GM21529 (cell line): ENCODE data around the gene NUDT7.

Source experiments
- ATAC-seq: cut with Tn5 transposase; IDR thresholded peaks from one replicate; pipeline ENCODE4 v1.9.1; 2021; ENCODE audit not compliant: unreplicated experiment

NUDT7 gene

DNA sequence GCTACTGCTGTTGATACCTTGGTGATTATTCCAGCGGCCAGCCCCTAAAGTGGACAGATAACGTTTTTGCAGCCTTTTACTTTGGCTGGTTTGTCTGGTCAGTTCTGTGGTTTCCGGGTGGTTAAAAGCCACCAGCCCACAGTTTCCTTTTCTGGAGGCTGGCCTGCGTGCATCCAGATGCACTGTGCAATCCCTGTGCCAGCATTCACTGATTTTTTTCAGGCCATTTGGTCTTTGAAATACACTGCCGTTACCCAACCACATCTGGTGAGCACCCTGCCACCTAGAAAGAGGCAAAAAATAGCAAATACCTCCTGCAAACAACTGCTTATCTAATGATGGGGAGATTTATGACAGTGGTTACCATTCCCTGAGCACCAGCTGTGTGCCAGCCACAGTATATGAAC, 797 bp downstream of the NUDT7 start:
- ATAC-seq, result peak; percentile 16

GRCh38 chr16:77724174-77724573, 1.9 kb downstream of the NUDT7 start:
- ATAC-seq, result no peak

GRCh38 chr16:77729951-77730350, 7.6 kb downstream of the NUDT7 start:
- no peak for ATAC-seq

DNA sequence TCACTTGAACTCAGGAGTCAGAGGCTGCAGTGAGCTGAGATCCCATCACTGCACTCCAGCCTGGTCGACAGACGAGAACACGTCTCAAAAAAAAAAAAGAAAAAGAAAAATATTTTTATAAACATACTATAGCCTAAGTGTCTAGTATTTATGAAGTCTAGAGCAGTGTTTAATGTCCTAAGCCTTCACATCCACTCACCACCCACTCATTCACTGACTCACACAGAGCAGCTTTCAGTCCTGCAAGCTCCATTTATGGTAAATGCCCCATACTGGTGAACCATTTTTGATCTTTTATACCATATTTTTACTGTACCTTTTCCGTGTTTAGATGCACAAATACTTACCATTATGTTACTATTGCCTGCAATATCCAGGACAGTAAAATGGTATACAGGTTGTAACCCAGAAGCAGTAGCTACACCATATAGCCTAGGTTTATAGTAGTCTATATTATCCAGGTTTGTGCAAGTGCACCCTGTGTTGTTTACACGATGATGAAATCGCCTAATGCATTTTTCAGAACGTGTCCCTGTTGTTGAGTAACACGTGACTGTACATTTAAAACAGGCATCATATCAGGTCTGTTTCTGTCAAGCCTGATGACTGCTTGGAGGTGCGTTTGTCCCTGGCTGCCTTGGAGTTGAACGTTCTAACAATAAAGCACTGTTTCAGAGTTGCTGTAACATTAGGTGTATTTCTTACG, 10.1 kb downstream of the NUDT7 start:
- ATAC-seq, result no peak

DNA sequence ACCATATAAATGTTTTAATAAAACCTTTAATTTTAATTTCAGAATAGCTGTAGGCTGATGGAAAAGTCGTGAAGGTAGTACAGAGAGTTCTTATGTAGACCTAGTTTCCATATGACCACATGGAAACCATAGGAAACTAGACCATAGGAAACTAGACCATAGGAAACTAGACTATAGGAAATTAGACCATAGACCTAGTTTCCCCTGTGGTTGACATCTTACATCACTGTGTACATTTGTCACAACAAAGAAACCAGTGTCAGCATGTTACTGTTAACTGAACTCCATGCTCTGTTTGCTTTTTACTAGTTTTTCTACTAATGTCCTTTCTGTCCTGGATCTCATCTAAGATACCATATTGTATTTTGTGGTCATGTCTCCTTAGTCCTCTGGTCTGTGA, 14.6 kb downstream of the NUDT7 start:
- ATAC-seq, result peak; percentile 88

- ATAC-seq, result no peak
Observed at GRCh38 chr16:77738706-77739558, 16.6 kb downstream of the NUDT7 start.

- no peak for ATAC-seq
Observed at GRCh38 chr16:77739559-77739892, 17.2 kb downstream of the NUDT7 start.

DNA sequence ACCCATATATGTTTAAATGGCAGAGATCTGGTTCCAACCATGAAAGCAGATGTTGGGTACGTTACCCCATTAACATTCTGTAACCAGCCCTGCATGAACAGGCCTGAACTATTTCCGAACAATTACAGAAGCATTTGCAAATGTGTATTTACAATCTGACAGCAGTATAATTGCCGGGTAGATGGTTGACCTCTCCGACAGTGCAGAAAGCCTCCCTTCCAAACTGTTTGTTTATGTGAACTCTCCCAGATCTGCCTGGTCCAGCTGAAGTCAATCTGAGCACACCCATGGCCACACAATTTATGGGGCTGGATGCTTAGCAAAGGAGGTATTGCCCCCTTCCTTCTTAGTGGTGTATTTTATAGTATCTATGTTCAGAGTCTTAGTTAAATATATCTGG, 21.8 kb downstream of the NUDT7 start:
- no peak for ATAC-seq

GRCh38 chr16:77745972-77746371, 23.7 kb downstream of the NUDT7 start:
- ATAC-seq, result no peak

GRCh38 chr16:77748421-77749005, 26.2 kb downstream of the NUDT7 start:
- no peak for ATAC-seq

DNA sequence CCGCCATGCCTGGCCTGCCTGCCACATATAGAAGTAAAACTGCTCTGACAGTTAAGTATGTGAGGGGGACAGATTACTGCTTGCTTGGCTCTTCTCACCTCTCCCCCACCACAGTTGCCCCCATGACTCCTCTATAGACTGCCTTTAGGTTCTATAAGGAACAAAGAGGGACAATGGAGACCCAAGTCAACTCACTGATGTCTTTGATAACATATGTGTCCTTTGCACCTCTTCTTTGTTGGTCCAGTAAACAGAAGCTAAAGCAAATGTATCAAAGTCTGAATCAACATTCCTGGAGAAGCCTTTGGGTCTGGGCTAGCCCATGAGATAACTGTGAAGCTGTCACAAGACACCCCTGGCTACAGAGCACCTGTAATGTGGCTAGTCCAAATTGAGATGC, 27.1 kb downstream of the NUDT7 start:
- no peak for ATAC-seq

DNA sequence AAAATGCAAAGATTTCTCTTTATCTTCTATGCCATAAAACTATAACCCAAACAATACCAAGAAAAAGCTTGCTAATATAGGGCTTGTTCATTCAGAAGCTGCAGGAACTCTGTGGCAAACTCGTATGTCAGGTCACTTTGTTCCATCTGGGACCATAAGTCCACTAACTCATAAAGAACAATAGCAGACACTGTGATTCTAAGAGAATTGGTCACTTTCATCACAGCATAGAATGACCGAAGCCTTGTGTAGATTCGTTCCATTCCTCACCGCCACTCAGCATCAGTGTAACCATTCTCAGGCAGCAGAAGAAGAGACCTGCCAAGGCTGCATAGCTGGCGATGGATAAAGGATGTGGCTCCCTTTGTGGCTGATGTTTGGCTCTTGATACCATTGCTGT, 35.7 kb downstream of the NUDT7 start:
- no peak for ATAC-seq

GRCh38 chr16:77758508-77758907, 36.2 kb downstream of the NUDT7 start:
- ATAC-seq, result no peak

DNA sequence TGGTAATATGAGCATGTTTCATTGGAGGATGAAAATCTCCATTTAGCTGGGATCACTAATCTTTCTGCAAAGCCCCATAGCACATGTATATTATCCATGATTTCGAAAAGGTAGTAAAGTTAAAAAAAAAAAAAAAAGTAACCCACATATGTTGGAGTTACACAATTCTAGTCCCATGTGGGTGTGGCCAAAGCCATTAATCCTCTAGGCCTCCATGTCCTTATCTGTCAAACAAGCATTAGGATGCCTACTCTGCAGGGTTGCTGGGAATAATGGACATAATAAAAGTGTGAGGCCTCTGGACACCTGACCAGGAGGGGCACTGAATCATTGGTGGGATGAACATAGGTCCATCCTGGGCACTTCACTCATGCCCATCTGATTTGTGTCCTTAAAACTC, 36.9 kb downstream of the NUDT7 start:
- ATAC-seq, result no peak

DNA sequence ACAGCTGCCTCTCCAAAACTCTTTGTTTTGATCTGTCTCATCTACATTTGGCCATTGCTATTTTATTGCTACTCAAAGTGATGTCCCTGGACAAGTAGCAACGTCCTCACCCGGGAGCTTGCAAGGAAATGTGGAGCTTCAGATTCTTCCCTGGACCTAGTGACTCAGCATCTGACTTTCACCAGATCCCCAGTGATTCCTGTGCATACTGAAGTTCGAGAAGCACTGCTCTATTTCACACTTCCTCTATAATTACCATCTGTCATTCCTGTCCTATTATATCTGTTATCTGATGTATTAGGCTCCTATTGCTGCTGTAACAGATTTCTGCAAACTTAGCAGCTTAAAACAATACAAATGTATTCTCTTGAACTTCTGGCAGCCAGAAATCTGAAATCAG, 37.5 kb downstream of the NUDT7 start:
- ATAC-seq, result no peak

DNA sequence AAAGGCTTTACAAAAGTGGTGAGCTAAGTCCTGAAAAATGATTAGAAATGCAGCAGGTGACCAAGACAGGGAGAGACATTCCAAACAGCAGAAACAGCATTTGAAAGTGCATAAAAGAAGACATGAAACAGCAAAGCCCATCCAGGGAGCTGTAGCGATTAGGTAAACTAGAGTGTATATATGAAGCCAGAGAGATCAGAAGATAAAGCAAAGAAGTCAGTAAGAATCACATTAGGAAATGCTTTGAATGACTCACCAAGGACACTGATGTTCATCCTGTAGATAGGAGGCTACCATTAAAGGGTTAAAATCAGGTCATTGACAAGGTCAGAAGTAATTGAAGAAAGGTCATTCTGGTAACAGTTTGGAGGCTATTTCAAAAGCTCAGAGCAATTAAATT, 38.5 kb downstream of the NUDT7 start:
- no peak for ATAC-seq

DNA sequence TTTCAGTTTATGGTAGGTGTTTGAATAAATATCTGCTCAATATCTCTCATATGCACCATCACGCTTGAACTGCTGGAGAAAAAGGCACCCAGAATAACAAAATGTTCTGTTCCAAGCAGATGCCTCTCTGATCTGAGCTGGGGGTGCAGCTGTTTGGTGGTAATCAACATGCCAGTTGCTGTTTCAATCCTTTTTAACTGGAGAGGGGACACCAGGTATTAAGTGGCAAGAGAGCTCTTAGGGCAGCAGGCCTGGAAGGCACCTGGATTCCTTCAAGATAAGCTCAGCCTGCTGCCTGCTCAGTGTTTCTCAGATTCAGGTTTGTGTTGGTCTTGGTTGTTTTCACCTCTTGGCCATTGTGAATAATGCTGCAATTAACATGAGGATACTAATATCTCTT, 38.9 kb downstream of the NUDT7 start:
- no peak for ATAC-seq

DNA sequence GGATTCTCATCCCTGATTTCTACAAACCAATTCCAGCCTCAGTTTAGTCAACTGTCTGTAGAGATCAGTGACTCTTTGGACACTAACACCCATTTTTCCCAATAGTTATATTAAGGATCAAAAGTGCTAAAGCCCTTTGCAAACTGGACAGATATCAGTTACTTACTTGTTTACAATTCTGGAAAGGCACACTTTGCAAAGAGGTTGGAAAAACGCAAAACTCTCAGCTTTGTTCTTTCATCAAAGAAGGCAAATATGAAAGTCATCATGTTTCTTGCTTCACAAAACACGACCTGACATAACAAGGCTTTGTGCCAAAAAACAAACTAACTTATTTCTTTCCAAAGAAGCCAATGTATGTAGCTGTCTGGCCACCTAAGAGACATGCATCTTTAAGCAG, 39.9 kb downstream of the NUDT7 start:
- no peak for ATAC-seq

- no peak for ATAC-seq
Observed at GRCh38 chr16:77763994-77764393, 41.7 kb downstream of the NUDT7 start.

DNA sequence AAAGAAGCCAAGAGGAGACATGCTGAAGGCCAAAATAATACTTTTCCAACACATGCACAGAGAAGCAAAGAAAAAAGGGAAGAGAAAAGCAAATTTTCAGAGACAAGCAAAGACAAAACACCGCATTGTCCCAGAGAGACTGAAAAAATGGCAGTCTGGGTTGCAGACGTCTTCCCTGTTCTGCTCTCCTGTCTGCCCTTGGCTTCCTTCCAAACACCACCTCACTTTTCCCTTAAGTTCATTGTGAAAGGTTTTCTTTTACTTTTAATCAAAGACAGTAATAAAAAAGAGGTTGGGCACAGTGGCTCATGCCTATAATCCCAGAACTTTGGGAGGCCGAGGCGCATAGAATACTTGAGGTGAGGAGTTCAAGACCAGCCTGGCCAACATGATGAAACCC, 44.9 kb downstream of the NUDT7 start:
- ATAC-seq, result no peak

- no peak for ATAC-seq
Observed at GRCh38 chr16:77767826-77768225, 45.5 kb downstream of the NUDT7 start.
